Nephron (organoid): Measurements from ENCODE around the gene PHLDB2.

Source experiments
- H3K27ac Mint-ChIP-seq, 3 experiments: 2 replicates each; pipeline ENCODE4 v1.8.0; 2020; ENCODE audit warnings: mixed read lengths in 3 of 3, mild to moderate bottlenecking in 2 of 3, moderate library complexity in 1 of 3
- H3K27me3 Mint-ChIP-seq: 2 replicates; pipeline ENCODE4 v1.8.0; 2021; ENCODE audit warnings: low read depth, mild to moderate bottlenecking, moderate library complexity, mixed read lengths
- H3K36me3 Mint-ChIP-seq: 2 replicates; pipeline ENCODE4 v1.8.0; 2020; ENCODE audit warnings: low read depth, mixed read lengths
- H3K4me1 Mint-ChIP-seq: 2 replicates; pipeline ENCODE4 v1.8.0; 2020; ENCODE audit warnings: mixed read lengths
- H3K4me3 Mint-ChIP-seq, 3 experiments: 2 replicates each; pipeline ENCODE4 v1.8.0; 2020; ENCODE audit warnings: mild to moderate bottlenecking in 3 of 3, mixed read lengths in 3 of 3, moderate library complexity in 2 of 3
- H3K9me3 Mint-ChIP-seq: 2 replicates; pipeline ENCODE4 v1.8.0; 2020; ENCODE audit warnings: mixed read lengths
- CTCF ChIP-seq, 3 experiments: fragments of 200-600 bp; sonication (generic); IDR thresholded peaks; one replicate each; pipeline ENCODE4 v1.5.0; 2021; ENCODE audit warnings: antibody characterized with exemption in 3 of 3; ENCODE audit not compliant: unreplicated experiment in 3 of 3

PHLDB2 gene

DNA sequence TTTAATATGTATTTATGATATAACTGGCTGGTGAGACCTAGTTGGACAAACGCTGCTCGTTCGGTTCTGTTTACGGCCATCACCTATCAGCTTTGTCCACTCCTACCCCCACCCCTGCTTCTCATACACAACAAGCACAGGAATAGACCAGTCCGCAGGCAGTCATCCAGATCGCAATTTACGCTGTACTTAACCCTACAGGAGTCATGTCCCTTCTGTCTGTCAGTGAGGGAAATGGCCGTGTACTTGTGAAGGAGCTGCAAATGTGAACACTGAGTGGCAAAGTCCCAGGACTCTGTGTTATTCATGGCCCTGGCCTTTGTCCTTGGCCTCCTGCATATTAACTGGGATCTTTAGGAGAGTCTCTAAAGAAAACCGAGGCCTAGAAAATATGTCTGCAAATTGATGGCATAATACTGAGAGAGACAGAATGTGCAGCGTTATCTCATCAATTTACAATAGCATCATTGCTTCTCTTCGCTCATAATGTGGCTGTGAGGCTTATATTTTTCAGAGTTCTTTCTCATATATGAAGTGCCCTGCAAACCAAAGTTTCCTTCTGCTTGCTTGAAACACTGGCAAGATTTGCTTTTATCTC lies 112.6 kb downstream of the PHLDB2 start:
- no peak for TF ChIP-seq CTCF (IDR thresholded peaks at IDR 0.05; ENCODE audit: unreplicated experiment in 3 of 3)
- peaks cover 31% of the 10 kb centered on the region for H3K36me3 Mint-ChIP-seq
- H3K27me3 Mint-ChIP-seq = no peaks in the 10 kb centered on the region
- no peak overlapping the region for H3K4me3 Mint-ChIP-seq
- H3K4me1 Mint-ChIP-seq = peaks cover 12% of the 10 kb centered on the region
- peak overlapping the region in 1 of 3 experiments; percentile 72 for H3K27ac Mint-ChIP-seq
- H3K9me3 Mint-ChIP-seq = no peaks in the 10 kb centered on the region

DNA sequence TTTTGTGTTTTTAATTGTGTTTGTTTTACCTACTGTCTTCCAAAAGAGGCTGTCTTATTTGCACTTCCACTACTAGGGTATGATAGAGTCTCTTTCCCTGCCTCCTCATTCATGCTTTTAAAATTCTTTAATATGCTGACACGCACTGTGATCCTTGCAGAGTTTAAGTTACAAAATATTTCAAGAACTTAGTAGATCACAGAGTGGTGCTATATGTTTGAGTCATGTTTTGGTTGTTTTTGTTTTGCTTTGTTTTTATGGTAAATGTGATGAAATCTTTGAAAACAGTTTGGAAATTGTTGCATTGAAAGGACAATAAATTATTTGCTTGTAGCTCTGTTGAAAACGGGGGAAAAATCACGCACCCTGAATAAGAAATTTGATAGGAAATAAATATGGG lies 113.8 kb downstream of the PHLDB2 start:
- Mint-ChIP-seq H3K27me3 (no peaks in the 10 kb centered on the region), H3K9me3 (no peaks in the 10 kb centered on the region), H3K4me3 (no peak overlapping the region), H3K4me1 (peaks cover under 1% of the 10 kb centered on the region), H3K27ac (no peak overlapping the region), H3K36me3 (peaks cover 22% of the 10 kb centered on the region)
- TF ChIP-seq CTCF (IDR thresholded peaks at IDR 0.05; ENCODE audit: unreplicated experiment in 3 of 3) = no peak

DNA sequence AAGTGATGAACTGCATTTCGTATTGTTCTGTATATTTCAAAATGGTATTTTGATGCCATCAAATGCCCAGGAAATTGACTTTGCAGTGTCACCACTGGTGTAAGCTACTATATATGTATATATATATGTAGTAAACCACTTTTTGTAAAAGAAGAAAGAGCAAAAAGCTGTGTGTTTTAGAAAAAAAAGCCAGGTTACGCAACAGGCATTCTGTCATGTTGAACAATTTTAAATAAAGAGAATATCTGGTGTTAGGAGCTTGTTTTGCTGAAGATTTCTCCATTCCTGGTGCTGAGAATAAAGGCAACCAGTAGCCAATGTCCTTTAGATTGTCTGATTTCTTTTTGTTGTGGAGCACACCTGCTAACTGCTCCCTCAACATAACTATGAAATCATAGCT lies 116.1 kb downstream of the PHLDB2 start:
- Mint-ChIP-seq H3K9me3 (no peaks in the 10 kb centered on the region), H3K36me3 (peaks cover 11% of the 10 kb centered on the region), H3K4me1 (peaks cover 13% of the 10 kb centered on the region), H3K27me3 (no peaks in the 10 kb centered on the region), H3K27ac (no peak overlapping the region), H3K4me3 (no peak overlapping the region)
- TF ChIP-seq CTCF (IDR thresholded peaks at IDR 0.05; ENCODE audit: unreplicated experiment in 3 of 3) = no peak

DNA sequence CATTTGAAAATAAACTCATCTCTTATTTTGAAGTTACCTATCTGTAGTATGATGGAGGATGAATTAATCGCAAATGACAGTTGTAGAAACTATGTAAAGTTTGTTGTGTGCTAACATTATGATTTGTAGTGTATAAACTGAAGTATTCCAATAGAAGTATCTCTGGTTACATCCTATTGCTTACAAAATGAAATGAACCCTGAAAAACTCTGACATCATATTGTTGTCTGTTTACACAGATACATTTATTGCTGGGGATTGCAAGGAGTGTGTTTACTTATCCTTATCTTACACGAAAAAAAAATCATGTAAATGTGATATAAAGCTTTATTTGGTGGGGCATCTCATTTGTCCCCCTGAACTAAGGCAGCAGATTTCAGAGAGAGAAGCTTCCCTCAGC lies 117.2 kb downstream of the PHLDB2 start:
- Mint-ChIP-seq H3K9me3 (no peaks in the 10 kb centered on the region), H3K27me3 (no peaks in the 10 kb centered on the region), H3K4me3 (peak overlapping the region in 1 of 3 experiments; percentile 30), H3K4me1 (peaks cover 24% of the 10 kb centered on the region), H3K27ac (no peak overlapping the region), H3K36me3 (peaks cover 11% of the 10 kb centered on the region)
- no peak for TF ChIP-seq CTCF (IDR thresholded peaks at IDR 0.05; ENCODE audit: unreplicated experiment in 3 of 3)

- Mint-ChIP-seq H3K27me3 (no peaks in the 10 kb centered on the region), H3K27ac (peak within 1 kb of the TSS; percentile 80 to 91 (median 85)), H3K4me3 (peak within 1 kb of the TSS; percentile 90 to 95 (median 94))
Measured at GRCh38 chr3:111978583-111979433, 119.7 kb downstream of the PHLDB2 start, which contains the start of gene ABHD10. TSS of gene ABHD10 (plus strand) at chr3:111979026. CDS start at chr3:111979062, 36 bp downstream.

More at GRCh38 chr3:111978583-111979433, 119.7 kb downstream of the PHLDB2 start, which contains the start of gene ABHD10:
- peaks cover 12% of the 10 kb centered on the region for H3K36me3 Mint-ChIP-seq
- no peak for TF ChIP-seq CTCF (IDR thresholded peaks at IDR 0.05; ENCODE audit: unreplicated experiment in 3 of 3)
- H3K4me1 Mint-ChIP-seq = peaks cover 29% of the 10 kb centered on the region
- H3K9me3 Mint-ChIP-seq = no peaks in the 10 kb centered on the region
